ENCODE measurements around the gene MYOCOS.
"Not testable (repeated sequence)": the region's sequence is repeated elsewhere in the genome, so short reads cannot be mapped to it uniquely, and the experiment has no call there.

Gene MYOCOS, protein sequence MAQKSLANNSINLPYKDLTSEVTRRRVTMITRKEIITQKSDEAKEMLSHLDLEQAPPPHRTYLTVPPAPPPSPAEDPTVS

DNA sequence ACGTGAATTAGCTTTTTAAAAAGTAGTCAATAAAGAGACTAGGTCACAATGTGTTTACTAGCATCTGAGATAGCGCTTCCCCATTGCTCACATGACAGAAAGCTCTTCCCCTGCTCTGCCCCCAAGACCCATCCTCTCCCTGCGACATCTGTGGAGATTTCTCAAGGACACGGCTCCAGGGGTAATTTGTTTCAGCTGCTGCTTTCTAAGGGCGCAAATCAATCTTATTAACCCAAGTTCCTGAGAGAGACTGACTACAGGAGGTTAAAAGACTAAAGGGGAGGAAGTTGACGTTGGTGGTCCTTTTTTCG lies at the start of gene MYOCOS:
Gene MYOCOS (plus strand): TSS at position 92 of the 311 bp plus-strand sequence. CDS start 1,641 bp downstream, outside the sequence.
- no peak for DNase-seq

DNA sequence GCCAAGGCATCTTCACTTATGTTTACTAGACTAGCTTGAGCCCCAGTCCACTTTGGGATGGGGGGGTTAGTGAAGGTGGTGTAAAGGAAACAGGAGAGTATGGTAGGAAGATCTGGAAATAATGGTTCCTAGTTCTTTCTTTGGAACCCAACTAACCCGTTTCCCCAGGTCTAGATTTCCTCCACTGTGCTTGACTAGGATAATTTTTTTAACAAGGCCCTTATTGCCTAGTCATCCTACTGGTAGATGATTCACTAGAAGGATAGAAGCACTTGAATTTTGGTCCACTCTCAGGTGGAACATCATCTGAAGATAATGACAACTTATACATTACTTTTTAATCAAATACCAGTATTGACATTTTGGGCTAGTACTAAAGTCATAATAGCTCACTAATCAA lies 45.9 kb upstream of the MYOCOS start:
- no peak for DNase-seq

DNA sequence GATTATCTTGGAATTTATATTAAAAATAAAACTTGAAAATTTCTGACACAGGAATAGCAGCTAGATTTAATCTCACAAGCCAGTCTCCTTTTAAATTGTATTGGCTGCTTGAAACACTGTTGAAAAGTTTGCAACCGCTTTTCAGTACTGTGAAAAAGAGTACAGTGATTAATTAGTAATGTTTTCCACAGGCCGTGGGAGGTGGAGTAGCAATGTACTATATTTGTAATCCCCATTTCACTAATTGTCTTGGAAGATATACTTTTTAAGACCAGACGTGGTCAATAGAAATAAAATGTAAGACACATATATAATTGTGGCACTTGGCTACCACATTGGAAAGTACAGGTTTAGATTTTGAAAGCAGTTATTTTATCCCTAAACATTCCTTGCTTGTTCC lies 40.8 kb upstream of the MYOCOS start:
- no peak for DNase-seq

DNA sequence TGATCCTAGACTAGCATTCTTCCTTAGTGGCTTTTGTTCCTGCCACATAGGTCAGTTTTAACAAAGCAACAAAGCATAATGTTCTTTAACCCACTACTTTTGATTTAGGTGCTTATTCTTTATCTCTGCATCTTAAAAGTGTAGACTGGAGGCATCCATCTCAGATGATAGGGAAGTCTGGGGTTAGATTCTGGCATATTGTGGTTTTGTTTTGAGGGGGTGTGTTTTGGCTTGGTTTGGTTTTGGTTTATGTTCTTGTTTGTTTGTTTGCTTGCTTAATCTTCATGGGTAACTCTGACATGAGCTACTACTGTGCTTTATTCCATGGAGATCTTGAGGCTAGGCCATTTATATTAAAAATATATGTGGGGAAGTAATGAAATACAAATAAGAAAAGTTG lies 40.3 kb upstream of the MYOCOS start:
- no peak for DNase-seq

DNA sequence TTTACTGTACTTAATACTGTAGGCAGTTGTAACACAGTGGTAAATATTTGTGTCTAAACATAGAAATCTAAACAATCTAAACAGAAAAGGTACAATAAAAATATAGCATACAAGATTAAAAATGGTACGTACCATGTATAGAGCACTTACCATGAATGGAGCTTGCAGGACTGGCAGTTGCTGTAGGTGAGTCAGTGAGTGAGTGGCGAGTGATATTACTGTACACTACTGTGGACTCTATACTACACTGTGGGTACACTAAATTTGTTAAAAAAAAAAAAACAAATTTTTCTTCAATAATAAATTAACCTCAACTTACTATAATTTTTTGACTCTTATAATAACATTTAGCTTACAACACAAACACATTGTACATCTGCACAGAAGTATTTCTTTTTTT lies 39.5 kb upstream of the MYOCOS start:
- no peak for DNase-seq

DNA sequence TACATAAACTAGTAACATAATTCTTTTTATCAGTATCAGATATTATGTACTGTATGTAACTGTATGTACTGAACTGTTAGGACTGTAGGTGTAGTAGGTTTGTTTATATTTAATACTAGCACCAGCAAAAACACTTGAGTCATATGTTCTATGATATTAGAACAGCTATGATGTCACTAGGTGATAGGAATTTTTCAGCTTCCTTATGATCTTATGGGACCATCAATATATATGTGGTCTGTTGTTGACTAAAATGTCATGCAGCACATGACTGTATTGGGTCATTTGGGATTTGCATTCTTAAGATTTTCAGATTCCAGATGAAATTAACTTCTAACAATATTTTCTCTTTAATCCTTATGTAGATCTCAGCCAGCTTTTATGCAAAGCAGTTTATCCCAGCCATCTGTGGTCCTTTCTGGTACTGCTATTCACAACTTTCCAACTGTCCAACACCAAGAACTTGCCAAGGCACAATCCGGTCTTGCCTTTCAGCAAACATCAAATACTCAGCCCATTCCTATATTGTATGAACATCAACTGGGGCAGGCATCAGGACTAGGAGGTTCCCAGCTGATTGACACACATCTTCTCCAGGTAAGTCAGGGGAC lies 38.3 kb upstream of the MYOCOS start:
- no peak for DNase-seq

DNA sequence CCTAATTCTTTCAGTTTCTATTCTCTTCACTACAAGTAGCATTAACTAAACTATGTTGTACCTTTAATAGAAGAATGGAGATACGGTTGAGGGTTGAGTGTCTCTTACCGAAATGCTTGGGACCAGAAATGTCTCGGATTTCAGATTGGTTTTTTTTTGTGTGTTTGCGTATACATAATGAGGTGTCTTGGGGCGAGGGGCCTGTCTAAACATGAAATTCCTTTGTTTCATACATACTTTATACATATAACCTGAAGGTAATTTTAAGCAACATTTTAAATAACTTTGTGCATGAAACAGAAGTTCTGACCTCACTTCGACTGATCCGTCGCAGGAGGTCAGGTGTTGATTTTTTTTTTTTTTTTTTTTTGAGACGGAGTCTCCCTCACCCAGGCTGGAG lies 36.3 kb upstream of the MYOCOS start:
- no peak for DNase-seq

DNA sequence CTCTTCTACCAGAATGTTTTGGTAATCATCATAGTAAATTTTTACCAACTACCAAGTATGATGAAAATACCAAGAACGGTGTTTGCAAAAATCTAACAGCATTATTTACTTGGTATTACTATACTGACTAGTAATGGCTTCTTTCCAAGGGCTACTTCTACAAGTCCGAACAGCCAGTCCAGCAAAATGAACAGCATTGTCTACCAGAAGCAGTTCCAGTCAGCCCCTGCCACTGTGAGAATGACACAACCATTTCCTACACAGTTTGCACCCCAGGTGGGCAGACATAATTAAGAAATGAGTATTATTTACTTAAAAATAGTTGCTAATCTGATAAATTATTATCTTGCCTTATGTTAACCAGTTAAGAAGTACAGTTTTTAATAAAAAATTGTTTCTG lies 33.8 kb upstream of the MYOCOS start:
- DNase-seq, result no peak

DNA sequence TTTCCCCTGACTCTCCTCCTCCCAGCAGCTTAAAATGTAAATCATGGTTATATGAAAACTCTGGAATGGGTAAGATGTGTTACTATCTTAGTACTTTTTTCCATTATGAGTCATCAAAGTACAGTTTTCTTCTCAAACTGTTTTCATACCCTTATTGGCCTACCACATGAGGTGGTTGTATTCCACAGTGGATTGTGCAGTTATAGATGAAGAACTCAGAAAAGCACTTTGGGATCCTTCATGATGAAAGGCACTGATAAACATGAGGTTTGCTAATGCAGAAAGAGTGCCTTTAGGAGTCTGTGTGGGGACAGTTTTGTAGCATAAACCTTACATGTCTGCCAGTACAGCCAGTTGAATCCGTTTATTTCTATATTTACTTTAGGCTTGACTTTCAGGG lies 32.0 kb upstream of the MYOCOS start:
- DNase-seq, result no peak

DNA sequence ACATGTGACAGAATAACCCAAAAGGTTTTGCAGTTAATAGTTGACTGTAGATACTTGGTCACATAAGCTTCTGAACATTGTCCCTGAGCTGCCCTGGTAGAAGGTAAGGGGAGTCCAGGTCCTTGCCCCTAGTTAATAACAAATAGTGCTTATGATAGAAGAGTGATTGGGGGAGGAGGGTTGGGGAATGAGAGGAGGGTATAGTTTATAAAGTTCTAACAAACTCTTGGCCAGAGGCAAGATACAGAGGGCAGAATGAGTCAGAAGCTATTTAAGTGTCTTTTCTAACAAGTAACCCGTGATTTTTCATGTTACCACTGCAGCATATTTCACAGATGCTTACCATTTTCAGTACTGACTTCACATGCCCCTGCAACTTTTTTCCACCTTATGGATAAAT lies 26.7 kb upstream of the MYOCOS start:
- DNase-seq, result no peak

DNA sequence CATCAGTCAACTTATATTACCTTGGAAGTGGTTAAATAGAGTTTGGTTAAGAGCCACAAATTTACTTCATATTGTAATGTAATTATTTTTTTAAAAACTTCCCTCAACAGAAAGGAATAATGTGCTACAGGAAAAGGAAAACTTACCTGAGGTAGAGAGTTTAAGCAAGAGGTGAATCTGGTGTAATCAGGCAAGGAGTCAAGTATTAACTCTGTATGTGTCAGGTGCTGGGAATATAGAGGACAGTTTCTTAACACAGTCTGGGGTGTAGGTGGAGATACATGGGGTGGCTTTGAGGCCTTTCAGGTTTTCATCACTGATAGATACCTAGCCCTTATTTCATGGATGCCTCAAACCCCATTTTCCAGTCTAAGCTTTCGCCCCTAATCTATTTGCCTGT lies 25.9 kb upstream of the MYOCOS start:
- DNase-seq, result no peak

DNA sequence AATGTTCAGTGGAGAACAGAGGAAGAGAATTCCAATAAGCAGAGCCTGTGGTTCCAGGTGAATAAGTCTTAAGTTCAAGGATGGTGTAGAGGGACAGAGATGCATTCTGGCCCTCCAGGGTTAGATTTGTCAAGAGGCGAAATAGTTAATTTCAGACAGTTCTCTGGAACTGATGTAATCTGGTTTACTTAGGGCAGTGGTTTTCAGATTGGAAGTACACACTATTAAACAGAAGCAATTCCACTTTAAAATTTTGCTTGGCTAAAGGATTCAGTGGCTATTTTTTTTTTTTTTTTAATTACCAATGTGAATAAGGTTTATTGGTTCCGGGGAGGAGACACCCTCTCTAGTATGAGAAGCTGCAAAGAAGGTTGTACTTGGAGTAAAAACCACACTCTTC lies 25.3 kb upstream of the MYOCOS start:
- no peak for DNase-seq

DNA sequence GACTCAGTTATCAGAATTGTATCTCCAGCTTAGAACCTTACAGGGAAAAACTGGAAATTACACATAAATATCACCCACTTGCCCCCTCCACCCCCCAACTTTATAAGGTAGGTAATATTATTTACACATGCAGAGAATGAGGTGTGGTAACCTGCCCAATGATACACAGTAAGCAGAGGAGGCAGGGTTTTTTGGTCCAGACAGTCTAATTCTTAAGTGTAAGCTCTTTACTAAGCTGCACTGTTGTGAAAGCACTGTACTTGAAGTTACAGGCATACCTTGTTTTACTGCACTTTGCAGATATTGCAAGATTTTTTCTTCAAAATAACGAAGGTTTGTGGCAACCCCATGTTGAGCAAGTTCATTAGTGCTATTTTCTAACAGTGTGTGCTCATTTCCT lies 24.8 kb upstream of the MYOCOS start:
- DNase-seq, result no peak

DNA sequence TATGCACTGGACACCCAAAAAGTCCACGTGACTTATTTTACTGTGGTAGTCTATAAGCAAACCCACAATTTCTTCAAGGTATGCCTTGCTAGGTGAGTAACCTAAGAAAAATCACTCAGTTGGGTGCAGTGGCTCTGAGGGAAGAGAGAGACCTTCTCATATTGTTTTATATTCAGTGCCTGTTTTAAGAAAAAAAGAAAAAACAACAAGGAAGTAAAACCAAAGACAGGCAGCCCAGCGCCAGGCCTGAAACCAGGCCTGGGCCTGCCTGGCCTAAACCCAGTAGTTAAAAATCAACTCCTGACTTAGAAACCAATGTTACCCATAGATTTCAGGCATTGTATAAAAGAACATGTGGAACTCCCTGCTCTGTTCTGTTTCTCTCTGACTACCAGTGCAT lies 21.7 kb upstream of the MYOCOS start:
- DNase-seq, result not testable (repeated sequence)

DNA sequence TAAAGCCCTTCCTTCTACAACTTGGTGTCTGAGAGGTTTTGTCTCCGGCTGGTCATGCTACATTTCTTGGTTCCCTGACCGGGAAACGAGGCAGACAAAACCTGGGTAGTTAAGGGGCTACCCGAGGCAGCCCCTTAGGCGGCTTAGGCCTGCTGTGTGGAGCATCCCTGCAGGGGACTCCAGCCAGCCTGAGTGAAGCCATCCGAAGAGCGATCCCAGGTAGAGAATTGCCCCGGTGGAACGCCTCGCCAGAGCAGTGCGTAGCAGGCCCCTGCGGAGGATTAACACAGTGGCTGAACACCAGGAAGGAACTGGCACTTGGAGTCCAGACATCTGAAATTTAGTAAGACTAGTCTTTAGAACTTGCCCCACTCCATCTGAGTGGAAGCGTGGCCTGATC lies 21.2 kb upstream of the MYOCOS start:
- no peak for DNase-seq

DNA sequence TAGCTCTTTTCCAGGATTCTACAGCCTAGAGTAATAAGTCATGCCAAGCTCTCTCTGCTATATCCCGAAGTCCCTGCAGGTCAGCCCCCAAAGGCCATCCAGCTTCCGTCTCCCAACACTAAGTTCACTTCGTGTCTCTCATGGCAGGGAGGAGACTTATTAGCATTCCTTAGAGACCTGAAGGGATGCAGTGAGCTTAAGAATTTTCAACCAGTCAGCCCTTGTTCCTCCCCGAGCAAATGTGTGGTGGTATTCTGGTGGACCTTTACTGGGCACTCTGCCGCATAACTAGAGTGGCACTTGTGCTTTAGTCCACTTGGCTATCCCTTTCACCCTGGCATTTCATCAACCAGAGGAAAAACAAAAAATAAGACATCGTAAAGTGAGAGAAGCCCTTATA lies 19.0 kb upstream of the MYOCOS start:
- not testable (repeated sequence) for DNase-seq

DNA sequence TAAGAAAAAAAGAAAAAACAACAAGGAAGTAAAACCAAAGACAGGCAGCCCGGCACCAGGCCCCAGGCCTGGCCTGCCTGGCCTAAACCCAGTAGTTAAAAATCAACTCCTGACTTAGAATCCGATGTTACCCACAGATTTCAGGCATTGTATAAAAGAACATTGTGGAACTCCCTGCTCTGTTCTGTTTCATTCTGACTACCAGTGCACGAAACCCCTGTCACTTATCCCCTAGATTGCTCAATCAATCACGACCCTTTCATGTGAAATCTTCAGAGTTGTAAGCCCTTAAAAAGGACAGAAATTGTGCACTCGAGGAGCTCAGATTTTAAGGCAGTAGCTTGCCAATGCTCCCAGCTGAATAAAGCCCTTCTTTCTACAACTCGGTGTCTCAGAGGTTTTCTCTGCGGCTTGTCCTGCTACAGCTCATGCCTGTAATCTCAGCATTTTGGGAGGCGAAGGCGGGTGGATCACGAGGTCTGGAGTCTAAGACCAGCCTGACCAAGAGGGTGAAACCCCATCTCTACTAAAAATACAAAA lies 15.6 kb upstream of the MYOCOS start:
- DNase-seq, result no peak

DNA sequence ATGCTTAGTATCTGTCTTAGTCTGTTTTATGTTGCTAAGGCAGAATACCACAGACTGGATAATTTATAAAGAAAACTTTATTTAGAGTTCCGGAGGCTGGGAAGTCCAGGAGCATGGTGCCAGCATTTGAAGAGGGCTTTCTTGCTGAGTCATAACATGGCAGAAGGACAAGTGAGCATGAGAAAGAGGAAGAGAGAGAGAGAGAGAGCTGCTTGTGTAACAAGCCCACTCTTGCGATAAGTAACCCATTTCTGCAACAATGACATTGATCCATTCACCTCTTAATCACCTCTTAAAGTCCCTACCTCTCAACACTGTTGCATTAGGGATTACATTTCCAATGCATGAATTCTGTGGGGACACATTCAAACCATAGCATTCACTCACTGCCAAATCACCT lies 11.7 kb upstream of the MYOCOS start:
- no peak for DNase-seq

DNA sequence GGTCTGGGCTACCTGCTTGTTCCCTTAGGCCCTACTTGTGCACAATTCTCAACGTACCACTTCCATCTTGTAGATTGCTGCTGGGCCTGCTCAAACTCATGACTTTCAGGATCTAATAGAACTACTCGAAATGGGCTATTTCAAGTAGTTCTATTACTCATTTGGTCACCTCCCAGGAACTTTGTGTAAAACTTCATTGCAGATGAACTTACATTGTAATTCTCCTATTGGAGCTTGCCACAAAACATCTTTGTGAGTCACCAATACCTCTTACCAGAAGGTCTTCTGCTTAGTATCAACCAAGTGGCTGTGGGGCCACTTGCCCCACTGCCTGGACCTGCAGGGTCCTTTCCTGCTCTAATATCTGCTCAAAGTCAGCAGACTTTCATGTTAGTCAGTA lies 10.7 kb upstream of the MYOCOS start:
- no peak for DNase-seq

DNA sequence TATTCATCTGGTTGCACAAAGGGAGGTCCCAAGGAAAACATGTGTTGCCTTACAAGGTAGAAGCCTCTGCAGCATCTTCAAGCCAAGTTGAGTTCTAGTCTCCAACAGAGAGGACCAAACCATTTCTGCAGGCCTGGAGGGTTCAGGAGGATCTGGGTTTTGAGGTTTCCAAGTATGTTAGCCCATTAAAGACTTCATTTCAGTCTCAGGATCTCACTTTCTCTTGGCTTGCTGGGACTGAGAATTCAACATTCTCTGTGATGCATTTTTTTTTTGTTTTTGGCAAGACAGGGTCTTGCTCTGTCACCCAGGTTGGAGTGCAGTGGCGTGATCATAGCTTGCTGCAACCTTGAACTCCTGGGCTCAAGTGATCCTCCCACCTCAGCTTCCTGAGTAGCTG lies 8.8 kb upstream of the MYOCOS start:
- DNase-seq, result no peak

DNA sequence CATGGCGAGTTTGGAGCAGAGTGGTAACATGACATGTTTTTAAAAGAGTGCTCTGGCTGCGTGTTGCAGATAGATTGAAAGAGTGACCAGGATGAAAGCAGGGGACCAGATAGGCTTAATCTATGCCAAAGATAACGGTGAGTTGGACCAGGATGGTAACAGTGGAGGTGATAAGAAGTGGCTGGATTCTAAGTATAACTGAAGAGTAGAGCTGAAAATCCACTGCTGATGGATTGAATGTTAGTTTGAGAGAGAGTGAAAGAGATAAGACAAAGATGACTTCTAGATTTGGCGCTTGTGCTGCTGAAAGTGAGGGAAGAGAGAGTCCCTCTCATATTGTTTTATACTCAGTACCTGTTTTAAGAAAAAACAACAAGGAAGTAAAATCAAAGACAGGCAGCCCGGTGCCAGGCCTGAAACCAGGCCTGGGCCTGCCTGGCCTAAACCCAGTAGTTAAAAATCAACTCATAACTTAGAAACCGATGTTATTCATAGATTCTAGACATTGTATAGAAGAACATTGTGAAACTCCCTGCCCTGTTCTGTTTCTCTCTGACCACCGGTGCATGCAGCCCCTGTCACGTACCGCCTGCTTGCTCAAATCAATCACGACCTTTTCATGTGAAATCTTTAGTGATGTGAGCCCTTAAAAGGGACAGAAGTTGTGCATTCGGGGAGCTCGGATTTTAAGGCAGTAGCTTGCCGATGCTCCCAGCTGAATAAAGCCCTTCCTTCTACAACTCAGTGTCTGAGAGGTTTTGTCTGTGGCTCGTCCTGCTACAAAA lies 6.7 kb upstream of the MYOCOS start:
- not testable (repeated sequence) for DNase-seq

DNA sequence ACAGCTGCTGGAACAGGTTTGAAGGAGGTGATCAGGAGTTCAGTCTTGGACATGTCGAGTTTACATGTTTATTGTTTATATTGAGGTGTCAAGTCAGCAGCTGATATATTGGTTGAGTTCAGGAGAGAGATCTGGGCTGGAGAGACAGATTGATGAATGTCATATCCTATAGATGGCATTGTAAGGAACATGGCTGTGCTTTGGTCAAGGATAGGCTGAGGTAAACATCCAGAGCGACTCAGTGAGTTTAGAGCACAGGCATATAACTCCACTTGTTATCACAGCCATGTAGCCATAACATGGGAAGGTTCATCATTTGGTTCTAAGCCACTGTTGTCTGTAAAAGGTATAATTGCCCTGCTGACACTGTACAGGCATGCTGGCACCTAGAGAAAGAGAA lies 5.5 kb upstream of the MYOCOS start:
- DNase-seq, result no peak

DNA sequence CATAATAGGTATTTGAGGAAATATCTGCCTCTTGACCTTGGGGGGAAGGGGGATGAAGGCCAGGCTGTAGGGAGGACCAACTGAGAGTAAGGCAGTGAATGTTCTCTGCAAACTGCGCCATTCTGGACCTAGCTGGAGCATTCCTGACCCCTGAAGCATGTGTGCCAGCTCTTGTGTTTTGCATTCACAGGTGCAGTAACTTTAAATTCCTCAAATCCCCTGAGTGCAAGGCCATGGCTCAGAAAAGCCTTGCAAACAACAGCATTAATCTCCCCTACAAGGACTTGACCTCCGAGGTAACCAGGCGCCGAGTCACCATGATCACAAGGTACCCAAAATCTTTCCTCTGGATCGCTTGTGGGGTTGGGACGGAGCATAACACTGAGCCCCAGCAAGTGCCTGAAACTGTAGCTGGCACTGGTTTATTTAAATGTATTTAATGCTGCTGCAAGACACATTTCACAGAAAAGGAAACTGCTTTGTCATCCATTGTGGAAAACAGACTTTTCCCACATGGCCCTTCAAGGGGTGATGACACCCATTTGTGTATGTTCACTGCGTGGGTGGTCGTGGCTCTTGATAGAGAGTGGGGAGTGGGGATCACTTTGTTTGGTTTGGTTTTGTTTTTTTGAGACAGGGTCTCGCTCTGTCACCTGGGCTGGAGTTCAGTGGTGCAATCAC lies 1.7 kb downstream of the MYOCOS start:
- DNase-seq, result no peak

DNA sequence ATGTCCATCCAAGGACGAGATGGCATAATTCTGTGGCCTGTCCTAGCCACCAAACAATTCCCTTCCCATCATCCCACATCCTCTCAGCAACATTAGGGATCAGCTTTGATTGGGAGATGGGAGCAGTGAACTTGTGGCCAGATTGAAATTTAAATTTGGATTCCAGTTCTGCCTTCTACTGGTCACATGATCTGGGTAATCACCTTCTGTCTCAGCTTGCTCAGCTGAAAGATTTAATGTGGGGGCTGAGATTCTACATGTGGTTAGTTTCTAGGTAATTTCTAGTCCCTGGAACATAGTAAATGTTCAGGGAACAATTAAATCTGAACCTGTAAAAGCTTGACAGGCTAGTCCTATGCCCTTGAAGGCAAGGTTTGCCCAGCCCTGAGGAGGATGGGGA lies 3.2 kb downstream of the MYOCOS start:
- no peak for DNase-seq
